Liver (tissue), 2 donors: ENCODE data around the gene ACSL1.

Source experiments
- CTCF ChIP-seq: fragments of 150-350 bp; IDR thresholded peaks from 2 replicates; pipeline ENCODE4 v1.5.1; 2017; ENCODE audit warnings: improper control_type of control experiment, low read depth, low read length; ENCODE audit not compliant: missing input control
- FOXA1 ChIP-seq: IDR thresholded peaks from 2 replicates; pipeline ENCODE4 v1.6.1; 2016; ENCODE audit warnings: antibody characterized with exemption
- donor health status: healthy.

- TF ChIP-seq CTCF (no peak), FOXA1 (no peak)
Observed at GRCh38 chr4:184727430-184727829, 98.3 kb downstream of the ACSL1 start.
